ENCODE results near the gene TMC7.

- TF ChIP-seq HNRNPUL1 (IDR thresholded peaks at IDR 0.05; ENCODE audit: low read length) (no peak), CREB5 (CRISPR knock-in tag; IDR thresholded peaks at IDR 0.05) (no peak), TCF7L2 (IDR thresholded peaks at IDR 0.05; ENCODE audit: low read depth, low read length) (no peak), ZNF518B (CRISPR knock-in tag; IDR thresholded peaks at IDR 0.05) (no peak), SP2 (IDR thresholded peaks at IDR 0.05; ENCODE audit: extremely low read depth, low read depth, low read length, poor library complexity, severe bottlenecking) (no peak), JUNB (CRISPR knock-in tag; conservative IDR thresholded peaks at IDR 0.05) (no peak), CTCF (IDR thresholded peaks at IDR 0.05 in 2 of 3, conservative IDR thresholded peaks at IDR 0.05 in 1 of 3; ENCODE audit: insufficient read depth in 2 of 3, low read depth in 1 of 3, low read length in 3 of 3) (no peak), HMGXB4 (CRISPR knock-in tag; IDR thresholded peaks at IDR 0.05) (no peak), E2F4 (CRISPR knock-in tag; IDR thresholded peaks at IDR 0.05; ENCODE audit: low read depth) (no peak)
Observed at GRCh38 chr16:19020689-19021088, 37.0 kb downstream of the TMC7 start.

All from K562 (cell line).